GM19452 (cell line): ENCODE data around the gene PUM2.
"Not testable (repeated sequence)": the region's sequence is repeated elsewhere in the genome, so short reads cannot be mapped to it uniquely, and the experiment has no call there.

Source experiments
- ATAC-seq: cut with Tn5 transposase; IDR thresholded peaks from one replicate; pipeline ENCODE4 v1.9.1; 2021; ENCODE audit not compliant: unreplicated experiment

Gene PUM2

GRCh38 chr2:20369366-20369765 lies 18.7 kb upstream of the PUM2 start:
- no peak for ATAC-seq

- no peak for ATAC-seq
Measured at GRCh38 chr2:20368706-20369105, 18.1 kb upstream of the PUM2 start.

- ATAC-seq, result not testable (repeated sequence)
Measured at GRCh38 chr2:20367929-20368328, 17.3 kb upstream of the PUM2 start.

GRCh38 chr2:20366672-20367116 lies 16.1 kb upstream of the PUM2 start:
- no peak for ATAC-seq

GRCh38 chr2:20365249-20365817 lies 14.7 kb upstream of the PUM2 start:
- peak; percentile 95 for ATAC-seq

GRCh38 chr2:20363578-20363977 lies 12.9 kb upstream of the PUM2 start:
- no peak for ATAC-seq

GRCh38 chr2:20362701-20363435 lies 12.2 kb upstream of the PUM2 start:
- no peak for ATAC-seq

GRCh38 chr2:20361893-20362292 lies 11.2 kb upstream of the PUM2 start:
- ATAC-seq, result no peak

- no peak for ATAC-seq
Measured at GRCh38 chr2:20359096-20359495, 8.5 kb upstream of the PUM2 start.

GRCh38 chr2:20357638-20358389 lies 7.2 kb upstream of the PUM2 start:
- no peak for ATAC-seq

- ATAC-seq, result no peak
Measured at GRCh38 chr2:20356042-20356441, 5.4 kb upstream of the PUM2 start.

- no peak for ATAC-seq
Measured at GRCh38 chr2:20355131-20355530, 4.5 kb upstream of the PUM2 start.

- no peak for ATAC-seq
Measured at GRCh38 chr2:20353241-20353992, 2.8 kb upstream of the PUM2 start.

GRCh38 chr2:20352581-20353216 lies 2.1 kb upstream of the PUM2 start:
- ATAC-seq, result no peak

GRCh38 chr2:20352230-20352578 lies 1.6 kb upstream of the PUM2 start:
- ATAC-seq, result no peak

GRCh38 chr2:20351555-20352229 lies 1.0 kb upstream of the PUM2 start:
- ATAC-seq, result no peak

GRCh38 chr2:20350041-20350712 lies 467 bp downstream of the PUM2 start:
- peak; percentile 23 for ATAC-seq

- no peak for ATAC-seq
Measured at GRCh38 chr2:20349513-20349921, 1.1 kb downstream of the PUM2 start.

- no peak for ATAC-seq
Measured at GRCh38 chr2:20348542-20348941, 2.1 kb downstream of the PUM2 start.
